Gastrocnemius medialis (tissue), 4 donors: ENCODE results near the gene TMEM108. TPM values are rescaled to one million over a fixed set of nuclear protein-coding genes. Genes with fewer than 3 reads are reported as not detected.

Source experiments
- ATAC-seq, 2 donors: fragments of 150-250 bp; one replicate each; pipeline ENCODE4 v1.9.1; 2016
- DNase-seq, 2 donors: peaks; one replicate each; pipeline ENCODE4 v3.0.0-alpha.2; 2019
- H3K27ac ChIP-seq, 4 donors: fragments of 200-600 bp; sonication (generic); 1 replicate in 1 of 4; 2 replicates in 3 of 4; pipeline ENCODE4 v1.5.1; 2016 to 2018; ENCODE audit warnings: mild to moderate bottlenecking in 2 of 4, moderate library complexity in 1 of 4
- H3K27me3 ChIP-seq, 3 donors: fragments of 200-600 bp; sonication (generic) in 2 of 3; 1 replicate in 1 of 3; 2 replicates in 2 of 3; pipeline versions ENCODE4 v1.5.1 to v1.6.0; 2016 to 2019; ENCODE audit warnings: mild to moderate bottlenecking in 1 of 3, moderate library complexity in 1 of 3
- H3K36me3 ChIP-seq, 2 donors: fragments of 200-600 bp; sonication (generic) in 1 of 2; one replicate each; pipeline ENCODE4 v1.5.1; 2017 to 2018
- H3K4me1 ChIP-seq, 2 donors: fragments of 200-600 bp; sonication (generic) in 1 of 2; one replicate each; pipeline ENCODE4 v1.5.1; 2016 to 2017; ENCODE audit warnings: mild to moderate bottlenecking in 2 of 2
- H3K4me3 ChIP-seq, 4 donors: fragments of 200-600 bp; sonication (generic) in 3 of 4; 1 replicate in 1 of 4; 2 replicates in 3 of 4; pipeline ENCODE4 v1.5.1; 2016 to 2019; ENCODE audit warnings: mild to moderate bottlenecking in 2 of 4
- H3K9me3 ChIP-seq, 3 donors: fragments of 200-600 bp; sonication (generic) in 2 of 3; 1 replicate in 1 of 3; 2 replicates in 2 of 3; pipeline ENCODE4 v1.5.1; 2016 to 2019
- POLR2A ChIP-seq, 2 donors: fragments of 450-650 bp; IDR thresholded peaks; one replicate each; pipeline ENCODE4 v1.6.1; 2017; ENCODE audit warnings: antibody characterized with exemption in 2 of 2, mild to moderate bottlenecking in 2 of 2, moderate library complexity in 2 of 2
- in situ Hi-C, 4 donors: fragments of 200-750 bp; cut with MboI; loops; one replicate each; pipeline versions ENCODE4 v1.15.0 to v1.8.0; 2017; ENCODE audit warnings: low sequenced_read_pairs in 4 of 4
- intact Hi-C: fragments of 100-400 bp; cut with DNase I; formaldehyde crosslinking; loops from one replicate; pipeline ENCODE4 v1.15.1; 2023; ENCODE audit warnings: low total_unique reads
- total RNA-seq, 4 donors: library from RNA; depleted of rRNA; stranded (reverse); fragments of >200 nt; gene quantifications; one replicate each; pipeline versions ENCODE4 v1.1.0 to v1.2.3, GENCODE V29; 2016
- TF ChIP-seq, protein P1 (sequence below), 5 experiments: fragments of 450-650 bp in 3 of 5; fragments of 200-600 bp in 2 of 5; sonication (generic) in 2 of 5; IDR thresholded peaks in 4 of 5; conservative IDR thresholded peaks in 1 of 5; 1 replicate in 4 of 5; 2 replicates in 1 of 5; pipeline ENCODE4 v1.5.1; 2016 to 2019; ENCODE audit warnings: antibody characterized with exemption in 5 of 5, mild to moderate bottlenecking in 3 of 5, moderate library complexity in 3 of 5

The TMEM108 gene
- total RNA-seq, 4 donors from 2014 or later, result 1.1 to 3.7 (median 2.4) TPM

- H3K27ac ChIP-seq, result no peak overlapping the region
- DNase-seq (no peak), ATAC-seq (no peak)
- H3K4me1 ChIP-seq, result no peaks in the 10 kb centered on the region
- H3K36me3 ChIP-seq, result no peaks in the 10 kb centered on the region
- intact Hi-C loops (no loop called here), in situ Hi-C loops (no loop called here)
- TF ChIP-seq, protein P1, sequence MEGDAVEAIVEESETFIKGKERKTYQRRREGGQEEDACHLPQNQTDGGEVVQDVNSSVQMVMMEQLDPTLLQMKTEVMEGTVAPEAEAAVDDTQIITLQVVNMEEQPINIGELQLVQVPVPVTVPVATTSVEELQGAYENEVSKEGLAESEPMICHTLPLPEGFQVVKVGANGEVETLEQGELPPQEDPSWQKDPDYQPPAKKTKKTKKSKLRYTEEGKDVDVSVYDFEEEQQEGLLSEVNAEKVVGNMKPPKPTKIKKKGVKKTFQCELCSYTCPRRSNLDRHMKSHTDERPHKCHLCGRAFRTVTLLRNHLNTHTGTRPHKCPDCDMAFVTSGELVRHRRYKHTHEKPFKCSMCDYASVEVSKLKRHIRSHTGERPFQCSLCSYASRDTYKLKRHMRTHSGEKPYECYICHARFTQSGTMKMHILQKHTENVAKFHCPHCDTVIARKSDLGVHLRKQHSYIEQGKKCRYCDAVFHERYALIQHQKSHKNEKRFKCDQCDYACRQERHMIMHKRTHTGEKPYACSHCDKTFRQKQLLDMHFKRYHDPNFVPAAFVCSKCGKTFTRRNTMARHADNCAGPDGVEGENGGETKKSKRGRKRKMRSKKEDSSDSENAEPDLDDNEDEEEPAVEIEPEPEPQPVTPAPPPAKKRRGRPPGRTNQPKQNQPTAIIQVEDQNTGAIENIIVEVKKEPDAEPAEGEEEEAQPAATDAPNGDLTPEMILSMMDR (IDR thresholded peaks at IDR 0.05 in 4 of 5, conservative IDR thresholded peaks at IDR 0.05 in 1 of 5), result no peak
- no peak for TF ChIP-seq POLR2A (IDR thresholded peaks at IDR 0.05)
- H3K27me3 ChIP-seq, result no peaks in the 10 kb centered on the region
- H3K4me3 ChIP-seq, result no peak overlapping the region
- H3K9me3 ChIP-seq, result no peaks in the 10 kb centered on the region
Observed at GRCh38 chr3:133401374-133402135, 363.4 kb downstream of the TMEM108 start.

- ATAC-seq, result no peak
- in situ Hi-C loops (no loop called here), intact Hi-C loops (no loop called here)
- DNase-seq, result no peak
- Histone ChIP-seq H3K27ac (no peak overlapping the region), H3K27me3 (peaks cover 0 to 2% (median 0%) of the 10 kb centered on the region in 3 donors), H3K4me3 (no peak overlapping the region), H3K9me3 (no peaks in the 10 kb centered on the region), H3K4me1 (no peaks in the 10 kb centered on the region), H3K36me3 (no peaks in the 10 kb centered on the region)
- TF ChIP-seq, protein P1 (IDR thresholded peaks at IDR 0.05 in 4 of 5, conservative IDR thresholded peaks at IDR 0.05 in 1 of 5), result no peak
- no peak for TF ChIP-seq POLR2A (IDR thresholded peaks at IDR 0.05)
Observed at GRCh38 chr3:133404920-133405319, 366.7 kb downstream of the TMEM108 start.

GRCh38 chr3:133408366-133408765 lies 370.2 kb downstream of the TMEM108 start:
- Histone ChIP-seq H3K36me3 (no peaks in the 10 kb centered on the region), H3K9me3 (no peaks in the 10 kb centered on the region), H3K27ac (no peak overlapping the region), H3K4me3 (no peak overlapping the region), H3K27me3 (peaks cover 0 to 2% (median 0%) of the 10 kb centered on the region in 3 donors), H3K4me1 (peaks cover under 1 to 3% of the 10 kb centered on the region in 2 donors)
- ATAC-seq (no peak), DNase-seq (no peak)
- in situ Hi-C loops, result no loop called here
- intact Hi-C loops, result no loop called here
- no peak for TF ChIP-seq POLR2A (IDR thresholded peaks at IDR 0.05)
- TF ChIP-seq, protein P1 (IDR thresholded peaks at IDR 0.05 in 4 of 5, conservative IDR thresholded peaks at IDR 0.05 in 1 of 5), result no peak

DNA sequence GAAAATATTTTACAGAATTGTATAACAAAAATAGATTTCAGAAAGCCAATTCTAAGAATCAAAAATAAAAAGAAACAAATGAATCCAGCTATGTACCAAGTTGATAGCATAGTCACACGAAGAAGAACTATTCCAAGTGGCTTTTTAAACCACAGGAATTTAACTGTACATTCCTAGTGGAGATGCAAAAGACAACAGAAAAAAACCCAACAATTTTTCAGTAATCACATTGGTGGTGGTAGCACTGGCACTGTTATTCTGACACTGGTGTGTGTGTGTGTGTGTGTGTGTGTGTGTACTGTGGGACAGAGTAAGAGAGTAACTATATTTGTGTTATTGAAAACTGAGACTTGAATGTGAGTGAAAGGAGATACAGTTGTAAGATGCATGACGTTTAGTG lies 370.8 kb downstream of the TMEM108 start:
- H3K27me3 ChIP-seq, result peaks cover 0 to 2% (median 0%) of the 10 kb centered on the region in 3 donors
- in situ Hi-C loops, result no loop called here
- peaks cover 3% of the 10 kb centered on the region in 2 donors for H3K4me1 ChIP-seq
- no peaks in the 10 kb centered on the region for H3K36me3 ChIP-seq
- no peak overlapping the region for H3K27ac ChIP-seq
- no peak overlapping the region for H3K4me3 ChIP-seq
- ATAC-seq, result no peak
- no peak for DNase-seq
- TF ChIP-seq, protein P1 (IDR thresholded peaks at IDR 0.05 in 4 of 5, conservative IDR thresholded peaks at IDR 0.05 in 1 of 5), result no peak
- no peak for TF ChIP-seq POLR2A (IDR thresholded peaks at IDR 0.05)
- intact Hi-C loops, result no loop called here
- H3K9me3 ChIP-seq, result no peaks in the 10 kb centered on the region
